ENCODE data around the gene ROBO4. TPM values are rescaled to one million over a fixed set of nuclear protein-coding genes. Genes with fewer than 3 reads are reported as not detected.

Gene ROBO4
- polyA plus RNA-seq, 1 donor = 5.1 TPM

- H3K27ac ChIP-seq (ENCODE audit: low read length) = no peak overlapping the region
- DNase-seq = no peak
- H3K9me3 ChIP-seq (ENCODE audit: control insufficient read depth, low read depth, low read length) = peaks cover 2% of the 10 kb centered on the region
- H3K4me1 ChIP-seq (ENCODE audit: control insufficient read depth, insufficient read depth, low read length) = peaks cover 6% of the 10 kb centered on the region
- no peak overlapping the region for H3K4me3 ChIP-seq (ENCODE audit: low read length)
- WGBS (ENCODE audit: insufficient coverage, low lambda C conversion rate) = no CpG with 5 or more reads among the region's 9 CpGs
- peaks cover 91% of the 10 kb centered on the region for H3K27me3 ChIP-seq (ENCODE audit: control insufficient read depth, insufficient read depth, low read length)
- no peaks in the 10 kb centered on the region for H3K36me3 ChIP-seq (ENCODE audit: control insufficient read depth, insufficient read depth, low read length)
These were observed 24.9 kb downstream of the ROBO4 start for GRCh38 chr11:124872741-124873140.

GRCh38 chr11:124872280-124872679 lies 25.4 kb downstream of the ROBO4 start:
- DNase-seq = no peak
- H3K9me3 ChIP-seq (ENCODE audit: control insufficient read depth, low read depth, low read length) = peaks cover 2% of the 10 kb centered on the region
- H3K4me1 ChIP-seq (ENCODE audit: control insufficient read depth, insufficient read depth, low read length) = peaks cover 4% of the 10 kb centered on the region
- H3K27me3 ChIP-seq (ENCODE audit: control insufficient read depth, insufficient read depth, low read length) = peaks cover 91% of the 10 kb centered on the region
- H3K27ac ChIP-seq (ENCODE audit: low read length) = no peak overlapping the region
- no peak overlapping the region for H3K4me3 ChIP-seq (ENCODE audit: low read length)
- WGBS (ENCODE audit: insufficient coverage, low lambda C conversion rate) = no CpG with 5 or more reads among the region's 8 CpGs
- H3K36me3 ChIP-seq (ENCODE audit: control insufficient read depth, insufficient read depth, low read length) = no peaks in the 10 kb centered on the region

GRCh38 chr11:124870430-124870829 lies 27.2 kb downstream of the ROBO4 start:
- H3K4me3 ChIP-seq (ENCODE audit: low read length) = no peak overlapping the region
- H3K36me3 ChIP-seq (ENCODE audit: control insufficient read depth, insufficient read depth, low read length) = no peaks in the 10 kb centered on the region
- H3K27ac ChIP-seq (ENCODE audit: low read length) = no peak overlapping the region
- H3K27me3 ChIP-seq (ENCODE audit: control insufficient read depth, insufficient read depth, low read length) = peaks cover 100% of the 10 kb centered on the region
- H3K4me1 ChIP-seq (ENCODE audit: control insufficient read depth, insufficient read depth, low read length) = no peaks in the 10 kb centered on the region
- WGBS (ENCODE audit: insufficient coverage, low lambda C conversion rate) = 76% methylated on average over 5 of the region's 7 CpGs
- no peaks in the 10 kb centered on the region for H3K9me3 ChIP-seq (ENCODE audit: control insufficient read depth, low read depth, low read length)
- DNase-seq = no peak

GRCh38 chr11:124869856-124870387 lies 27.7 kb downstream of the ROBO4 start:
- WGBS (ENCODE audit: insufficient coverage, low lambda C conversion rate) = no CpG with 5 or more reads among the region's 14 CpGs
- Histone ChIP-seq H3K36me3 (ENCODE audit: control insufficient read depth, insufficient read depth, low read length) (no peaks in the 10 kb centered on the region), H3K27ac (ENCODE audit: low read length) (no peak overlapping the region), H3K4me3 (ENCODE audit: low read length) (no peak overlapping the region), H3K27me3 (ENCODE audit: control insufficient read depth, insufficient read depth, low read length) (peaks cover 100% of the 10 kb centered on the region), H3K9me3 (ENCODE audit: control insufficient read depth, low read depth, low read length) (no peaks in the 10 kb centered on the region), H3K4me1 (ENCODE audit: control insufficient read depth, insufficient read depth, low read length) (no peaks in the 10 kb centered on the region)
- DNase-seq = no peak

GRCh38 chr11:124869331-124869730 lies 28.3 kb downstream of the ROBO4 start:
- no peak overlapping the region for H3K4me3 ChIP-seq (ENCODE audit: low read length)
- peaks cover 100% of the 10 kb centered on the region for H3K27me3 ChIP-seq (ENCODE audit: control insufficient read depth, insufficient read depth, low read length)
- no peaks in the 10 kb centered on the region for H3K36me3 ChIP-seq (ENCODE audit: control insufficient read depth, insufficient read depth, low read length)
- DNase-seq = no peak
- no peaks in the 10 kb centered on the region for H3K9me3 ChIP-seq (ENCODE audit: control insufficient read depth, low read depth, low read length)
- H3K27ac ChIP-seq (ENCODE audit: low read length) = no peak overlapping the region
- no CpG with 5 or more reads among the region's 16 CpGs for WGBS (ENCODE audit: insufficient coverage, low lambda C conversion rate)
- no peaks in the 10 kb centered on the region for H3K4me1 ChIP-seq (ENCODE audit: control insufficient read depth, insufficient read depth, low read length)

GRCh38 chr11:124868331-124869274 lies 29.1 kb downstream of the ROBO4 start:
- H3K36me3 ChIP-seq (ENCODE audit: control insufficient read depth, insufficient read depth, low read length) = no peaks in the 10 kb centered on the region
- peaks cover 1% of the 10 kb centered on the region for H3K4me1 ChIP-seq (ENCODE audit: control insufficient read depth, insufficient read depth, low read length)
- no CpG with 5 or more reads among the region's 63 CpGs for WGBS (ENCODE audit: insufficient coverage, low lambda C conversion rate)
- peaks cover 100% of the 10 kb centered on the region for H3K27me3 ChIP-seq (ENCODE audit: control insufficient read depth, insufficient read depth, low read length)
- no peaks in the 10 kb centered on the region for H3K9me3 ChIP-seq (ENCODE audit: control insufficient read depth, low read depth, low read length)
- H3K27ac ChIP-seq (ENCODE audit: low read length) = no peak overlapping the region
- peak in 1 of 2 donors; percentile 30 for DNase-seq
- no peak overlapping the region for H3K4me3 ChIP-seq (ENCODE audit: low read length)

- Histone ChIP-seq H3K4me3 (ENCODE audit: low read length) (no peak overlapping the region), H3K27ac (ENCODE audit: low read length) (no peak overlapping the region), H3K4me1 (ENCODE audit: control insufficient read depth, insufficient read depth, low read length) (peaks cover 6% of the 10 kb centered on the region), H3K36me3 (ENCODE audit: control insufficient read depth, insufficient read depth, low read length) (no peaks in the 10 kb centered on the region), H3K27me3 (ENCODE audit: control insufficient read depth, insufficient read depth, low read length) (peaks cover 100% of the 10 kb centered on the region), H3K9me3 (ENCODE audit: control insufficient read depth, low read depth, low read length) (no peaks in the 10 kb centered on the region)
- no peak for DNase-seq
- no CpG with 5 or more reads among the region's 8 CpGs for WGBS (ENCODE audit: insufficient coverage, low lambda C conversion rate)
These were observed 30.0 kb downstream of the ROBO4 start for GRCh38 chr11:124867700-124868099.

GRCh38 chr11:124865902-124866851 lies 31.5 kb downstream of the ROBO4 start:
- Histone ChIP-seq H3K4me1 (ENCODE audit: control insufficient read depth, insufficient read depth, low read length) (peaks cover 6% of the 10 kb centered on the region), H3K27ac (ENCODE audit: low read length) (no peak overlapping the region), H3K4me3 (ENCODE audit: low read length) (no peak overlapping the region), H3K27me3 (ENCODE audit: control insufficient read depth, insufficient read depth, low read length) (peaks cover 100% of the 10 kb centered on the region), H3K9me3 (ENCODE audit: control insufficient read depth, low read depth, low read length) (no peaks in the 10 kb centered on the region), H3K36me3 (ENCODE audit: control insufficient read depth, insufficient read depth, low read length) (no peaks in the 10 kb centered on the region)
- no CpG with 5 or more reads among the region's 62 CpGs for WGBS (ENCODE audit: insufficient coverage, low lambda C conversion rate)
- DNase-seq = peak in 1 of 2 donors; percentile 35

GRCh38 chr11:124865181-124865901 lies 32.3 kb downstream of the ROBO4 start, which contains the start of gene ROBO3:
TSS of gene ROBO3 (plus strand) at chr11:124865432. CDS start at chr11:124865578, 146 bp downstream.
- Histone ChIP-seq H3K27ac (ENCODE audit: low read length) (no peak within 1 kb of the TSS), H3K4me3 (ENCODE audit: low read length) (no peak within 1 kb of the TSS), H3K9me3 (ENCODE audit: control insufficient read depth, low read depth, low read length) (no peaks in the 10 kb centered on the region), H3K36me3 (ENCODE audit: control insufficient read depth, insufficient read depth, low read length) (no peaks in the 10 kb centered on the region), H3K27me3 (ENCODE audit: control insufficient read depth, insufficient read depth, low read length) (peaks cover 99% of the 10 kb centered on the region), H3K4me1 (ENCODE audit: control insufficient read depth, insufficient read depth, low read length) (peaks cover 6% of the 10 kb centered on the region)
- peak in 1 of 2 donors; percentile 39 for DNase-seq
- 0% methylated on average over 1 of the region's 53 CpGs for whole genome bisulfite sequencing (ENCODE audit: insufficient coverage, low lambda C conversion rate)
